ENCODE results near the gene CDC25B. TPM values are rescaled to one million over a fixed set of nuclear protein-coding genes. Genes with fewer than 3 reads are reported as not detected.
"Not testable (repeated sequence)": the region's sequence is repeated elsewhere in the genome, so short reads cannot be mapped to it uniquely, and the experiment has no call there.

The CDC25B gene
- total RNA-seq, 1 donor, result 25.2 TPM

- H3K4me3 ChIP-seq (ENCODE audit: low read length), result peak overlapping the region; percentile 83
- H3K4me1 ChIP-seq (ENCODE audit: insufficient read depth, low read length), result peaks cover 50% of the 10 kb centered on the region
- H3K9me3 ChIP-seq (ENCODE audit: low read depth, low read length), result no peaks in the 10 kb centered on the region
- H3K27me3 ChIP-seq (ENCODE audit: insufficient read depth, low read length), result no peaks in the 10 kb centered on the region
Observed at GRCh38 chr20:3819411-3820047, 23.4 kb downstream of the CDC25B start.

- no peaks in the 10 kb centered on the region for H3K9me3 ChIP-seq (ENCODE audit: low read depth, low read length)
- H3K27me3 ChIP-seq (ENCODE audit: insufficient read depth, low read length), result no peaks in the 10 kb centered on the region
- peak within 1 kb of the TSS; percentile 83 for H3K4me3 ChIP-seq (ENCODE audit: low read length)
- H3K4me1 ChIP-seq (ENCODE audit: insufficient read depth, low read length), result peaks cover 43% of the 10 kb centered on the region
Observed at GRCh38 chr20:3820048-3820900, 24.2 kb downstream of the CDC25B start, which contains the start of gene AP5S1. AP5S1 (plus strand) TSS chr20:3820547; CDS start chr20:3822118, 1,571 bp downstream.

- H3K9me3 ChIP-seq (ENCODE audit: low read depth, low read length), result no peaks in the 10 kb centered on the region
- no peaks in the 10 kb centered on the region for H3K27me3 ChIP-seq (ENCODE audit: insufficient read depth, low read length)
- peaks cover 35% of the 10 kb centered on the region for H3K4me1 ChIP-seq (ENCODE audit: insufficient read depth, low read length)
- peak overlapping the region; percentile 83 for H3K4me3 ChIP-seq (ENCODE audit: low read length)
Observed at GRCh38 chr20:3820901-3821727, 25.0 kb downstream of the CDC25B start.

GRCh38 chr20:3821996-3822395 lies 25.9 kb downstream of the CDC25B start:
- Histone ChIP-seq H3K4me1 (ENCODE audit: insufficient read depth, low read length) (peaks cover 28% of the 10 kb centered on the region), H3K4me3 (ENCODE audit: low read length) (no peak overlapping the region), H3K9me3 (ENCODE audit: low read depth, low read length) (no peaks in the 10 kb centered on the region), H3K27me3 (ENCODE audit: insufficient read depth, low read length) (no peaks in the 10 kb centered on the region)

- H3K4me1 ChIP-seq (ENCODE audit: insufficient read depth, low read length), result peaks cover 19% of the 10 kb centered on the region
- no peaks in the 10 kb centered on the region for H3K9me3 ChIP-seq (ENCODE audit: low read depth, low read length)
- H3K4me3 ChIP-seq (ENCODE audit: low read length), result no peak overlapping the region
- H3K27me3 ChIP-seq (ENCODE audit: insufficient read depth, low read length), result no peaks in the 10 kb centered on the region
Observed at GRCh38 chr20:3823881-3824280, 27.8 kb downstream of the CDC25B start.

GRCh38 chr20:3825526-3825925 lies 29.4 kb downstream of the CDC25B start:
- Histone ChIP-seq H3K9me3 (ENCODE audit: low read depth, low read length) (no peaks in the 10 kb centered on the region), H3K4me1 (ENCODE audit: insufficient read depth, low read length) (peaks cover 8% of the 10 kb centered on the region), H3K4me3 (ENCODE audit: low read length) (no peak overlapping the region), H3K27me3 (ENCODE audit: insufficient read depth, low read length) (no peaks in the 10 kb centered on the region)

- H3K9me3 ChIP-seq (ENCODE audit: low read depth, low read length), result no peaks in the 10 kb centered on the region
- H3K4me1 ChIP-seq (ENCODE audit: insufficient read depth, low read length), result peaks cover 2% of the 10 kb centered on the region
- no peaks in the 10 kb centered on the region for H3K27me3 ChIP-seq (ENCODE audit: insufficient read depth, low read length)
- no peak overlapping the region for H3K4me3 ChIP-seq (ENCODE audit: low read length)
Observed at GRCh38 chr20:3826420-3826819, 30.3 kb downstream of the CDC25B start.

- no peak overlapping the region for H3K4me3 ChIP-seq (ENCODE audit: low read length)
- no peaks in the 10 kb centered on the region for H3K9me3 ChIP-seq (ENCODE audit: low read depth, low read length)
Observed at GRCh38 chr20:3828798-3829197, 32.7 kb downstream of the CDC25B start.

GRCh38 chr20:3829891-3830290 lies 33.8 kb downstream of the CDC25B start:
- not testable (repeated sequence) for H3K9me3 ChIP-seq (ENCODE audit: low read depth, low read length); H3K4me1 ChIP-seq (ENCODE audit: insufficient read depth, low read length); H3K4me3 ChIP-seq (ENCODE audit: low read length); H3K27me3 ChIP-seq (ENCODE audit: insufficient read depth, low read length)

More at GRCh38 chr20:3828798-3829197, 32.7 kb downstream of the CDC25B start:
- Histone ChIP-seq H3K27me3 (ENCODE audit: insufficient read depth, low read length) (no peaks in the 10 kb centered on the region), H3K4me1 (ENCODE audit: insufficient read depth, low read length) (no peaks in the 10 kb centered on the region)

GRCh38 chr20:3836132-3836531 lies 40.0 kb downstream of the CDC25B start:
- Histone ChIP-seq H3K27me3 (ENCODE audit: insufficient read depth, low read length) (no peaks in the 10 kb centered on the region), H3K9me3 (ENCODE audit: low read depth, low read length) (no peaks in the 10 kb centered on the region), H3K4me3 (ENCODE audit: low read length) (no peak overlapping the region), H3K4me1 (ENCODE audit: insufficient read depth, low read length) (peaks cover 12% of the 10 kb centered on the region)

- Histone ChIP-seq H3K4me1 (ENCODE audit: insufficient read depth, low read length) (peaks cover 12% of the 10 kb centered on the region), H3K9me3 (ENCODE audit: low read depth, low read length) (no peaks in the 10 kb centered on the region), H3K27me3 (ENCODE audit: insufficient read depth, low read length) (no peaks in the 10 kb centered on the region), H3K4me3 (ENCODE audit: low read length) (no peak overlapping the region)
Observed at GRCh38 chr20:3839328-3839727, 43.2 kb downstream of the CDC25B start.

GRCh38 chr20:3840201-3840600 lies 44.1 kb downstream of the CDC25B start:
- peaks cover 12% of the 10 kb centered on the region for H3K4me1 ChIP-seq (ENCODE audit: insufficient read depth, low read length)
- H3K4me3 ChIP-seq (ENCODE audit: low read length); H3K9me3 ChIP-seq (ENCODE audit: low read depth, low read length); H3K27me3 ChIP-seq (ENCODE audit: insufficient read depth, low read length): not testable (repeated sequence)

GRCh38 chr20:3842348-3842930 lies 46.3 kb downstream of the CDC25B start:
- H3K4me3 ChIP-seq (ENCODE audit: low read length), result no peak overlapping the region
- no peaks in the 10 kb centered on the region for H3K27me3 ChIP-seq (ENCODE audit: insufficient read depth, low read length)
- no peaks in the 10 kb centered on the region for H3K9me3 ChIP-seq (ENCODE audit: low read depth, low read length)
- peaks cover 24% of the 10 kb centered on the region for H3K4me1 ChIP-seq (ENCODE audit: insufficient read depth, low read length)

- H3K9me3 ChIP-seq (ENCODE audit: low read depth, low read length), result no peaks in the 10 kb centered on the region
- peaks cover 34% of the 10 kb centered on the region for H3K4me1 ChIP-seq (ENCODE audit: insufficient read depth, low read length)
- H3K27me3 ChIP-seq (ENCODE audit: insufficient read depth, low read length), result no peaks in the 10 kb centered on the region
- H3K4me3 ChIP-seq (ENCODE audit: low read length), result no peak overlapping the region
Observed at GRCh38 chr20:3843490-3843889, 47.4 kb downstream of the CDC25B start.
